NT2/D1 (cell line): ENCODE measurements around the gene MYO3B.

Experiments used
- YY1 ChIP-seq: IDR thresholded peaks from 2 replicates; pipeline ENCODE4 v1.6.1; 2011; ENCODE audit not compliant: insufficient read length, insufficient read depth
- ZNF274 ChIP-seq: IDR thresholded peaks from 2 replicates; pipeline ENCODE4 v1.6.1; 2011; ENCODE audit warnings: mild to moderate bottlenecking, low read depth, low read length

- TF ChIP-seq ZNF274 (no peak), YY1 (no peak)
Observed at GRCh38 chr2:170307052-170307451, 129.1 kb downstream of the MYO3B start.
